A549 (cell line): ENCODE measurements around the gene C5orf63.

Experiments
- CBX8 ChIP-seq: fragments of 200-600 bp; sonication (generic); IDR thresholded peaks from 2 replicates; pipeline ENCODE4 v1.6.1; 2016
- FOSL2 ChIP-seq, 2 experiments: fragments of 450-650 bp in 1 of 2; fragments of >200 bp in 1 of 2; sonication (Bioruptor Twin) in 1 of 2; formaldehyde crosslinking; IDR thresholded peaks; 2 replicates each; pipeline versions ENCODE4 v1.5.0 to v1.6.1; 2016 to 2020; ENCODE audit warnings: mild to moderate bottlenecking in 1 of 2, moderate library complexity in 1 of 2
- JUNB ChIP-seq: fragments of >200 bp; sonication (Bioruptor Twin); formaldehyde crosslinking; IDR thresholded peaks from 2 replicates; pipeline ENCODE4 v1.6.1; 2016
- MAFK ChIP-seq: fragments of 450-650 bp; IDR thresholded peaks from 2 replicates; pipeline ENCODE4 v1.6.1; 2014; ENCODE audit not compliant: partially characterized antibody
- POLR2A ChIP-seq: IDR thresholded peaks from 2 replicates; pipeline ENCODE4 v1.6.1; 2012; ENCODE audit warnings: mild to moderate bottlenecking, low read length
- POLR2AphosphoS2 ChIP-seq: conservative IDR thresholded peaks from 2 replicates; pipeline ENCODE4 v1.6.1; 2012; ENCODE audit warnings: low read length, improper control_type of control experiment, inconsistent platforms
- TF ChIP-seq, protein P1 (sequence below): fragments of >200 bp; sonication (Bioruptor Twin); formaldehyde crosslinking; IDR thresholded peaks from 3 replicates; pipeline ENCODE4 v1.5.1; 2016
- TF ChIP-seq, protein P2 (sequence below): fragments of 200-600 bp; sonication (generic); IDR thresholded peaks from 2 replicates; pipeline ENCODE4 v1.6.1; 2016; ENCODE audit warnings: antibody characterized with exemption, mild to moderate bottlenecking, moderate library complexity
- TF ChIP-seq, protein P3 (sequence below): fragments of >200 bp; sonication (Bioruptor Twin); formaldehyde crosslinking; IDR thresholded peaks from 3 replicates; pipeline ENCODE4 v1.6.1; 2016

DNA sequence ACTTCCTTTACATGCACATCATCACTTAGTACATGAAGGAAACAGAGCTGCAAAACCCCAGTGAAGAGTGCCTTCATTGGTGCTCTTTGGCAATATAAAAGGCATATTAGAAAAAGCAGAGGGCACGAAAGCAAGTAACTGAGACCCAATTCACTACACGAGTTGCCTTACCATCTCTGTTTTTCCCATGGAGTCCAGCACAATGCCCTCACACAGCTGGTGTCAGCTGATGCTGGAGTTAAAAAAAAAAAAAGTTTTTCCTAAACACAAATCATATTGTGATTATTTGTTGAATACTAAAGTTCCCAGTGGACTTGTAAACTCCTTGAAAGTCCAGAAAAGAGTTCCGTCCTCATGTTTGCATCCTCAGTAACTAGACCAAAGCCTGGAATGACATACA is 68.6 kb downstream of the C5orf63 start:
- no peak for TF ChIP-seq JUNB
- no peak for TF ChIP-seq CBX8
- TF ChIP-seq, protein P1, sequence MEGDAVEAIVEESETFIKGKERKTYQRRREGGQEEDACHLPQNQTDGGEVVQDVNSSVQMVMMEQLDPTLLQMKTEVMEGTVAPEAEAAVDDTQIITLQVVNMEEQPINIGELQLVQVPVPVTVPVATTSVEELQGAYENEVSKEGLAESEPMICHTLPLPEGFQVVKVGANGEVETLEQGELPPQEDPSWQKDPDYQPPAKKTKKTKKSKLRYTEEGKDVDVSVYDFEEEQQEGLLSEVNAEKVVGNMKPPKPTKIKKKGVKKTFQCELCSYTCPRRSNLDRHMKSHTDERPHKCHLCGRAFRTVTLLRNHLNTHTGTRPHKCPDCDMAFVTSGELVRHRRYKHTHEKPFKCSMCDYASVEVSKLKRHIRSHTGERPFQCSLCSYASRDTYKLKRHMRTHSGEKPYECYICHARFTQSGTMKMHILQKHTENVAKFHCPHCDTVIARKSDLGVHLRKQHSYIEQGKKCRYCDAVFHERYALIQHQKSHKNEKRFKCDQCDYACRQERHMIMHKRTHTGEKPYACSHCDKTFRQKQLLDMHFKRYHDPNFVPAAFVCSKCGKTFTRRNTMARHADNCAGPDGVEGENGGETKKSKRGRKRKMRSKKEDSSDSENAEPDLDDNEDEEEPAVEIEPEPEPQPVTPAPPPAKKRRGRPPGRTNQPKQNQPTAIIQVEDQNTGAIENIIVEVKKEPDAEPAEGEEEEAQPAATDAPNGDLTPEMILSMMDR, result no peak
- TF ChIP-seq, protein P2, sequence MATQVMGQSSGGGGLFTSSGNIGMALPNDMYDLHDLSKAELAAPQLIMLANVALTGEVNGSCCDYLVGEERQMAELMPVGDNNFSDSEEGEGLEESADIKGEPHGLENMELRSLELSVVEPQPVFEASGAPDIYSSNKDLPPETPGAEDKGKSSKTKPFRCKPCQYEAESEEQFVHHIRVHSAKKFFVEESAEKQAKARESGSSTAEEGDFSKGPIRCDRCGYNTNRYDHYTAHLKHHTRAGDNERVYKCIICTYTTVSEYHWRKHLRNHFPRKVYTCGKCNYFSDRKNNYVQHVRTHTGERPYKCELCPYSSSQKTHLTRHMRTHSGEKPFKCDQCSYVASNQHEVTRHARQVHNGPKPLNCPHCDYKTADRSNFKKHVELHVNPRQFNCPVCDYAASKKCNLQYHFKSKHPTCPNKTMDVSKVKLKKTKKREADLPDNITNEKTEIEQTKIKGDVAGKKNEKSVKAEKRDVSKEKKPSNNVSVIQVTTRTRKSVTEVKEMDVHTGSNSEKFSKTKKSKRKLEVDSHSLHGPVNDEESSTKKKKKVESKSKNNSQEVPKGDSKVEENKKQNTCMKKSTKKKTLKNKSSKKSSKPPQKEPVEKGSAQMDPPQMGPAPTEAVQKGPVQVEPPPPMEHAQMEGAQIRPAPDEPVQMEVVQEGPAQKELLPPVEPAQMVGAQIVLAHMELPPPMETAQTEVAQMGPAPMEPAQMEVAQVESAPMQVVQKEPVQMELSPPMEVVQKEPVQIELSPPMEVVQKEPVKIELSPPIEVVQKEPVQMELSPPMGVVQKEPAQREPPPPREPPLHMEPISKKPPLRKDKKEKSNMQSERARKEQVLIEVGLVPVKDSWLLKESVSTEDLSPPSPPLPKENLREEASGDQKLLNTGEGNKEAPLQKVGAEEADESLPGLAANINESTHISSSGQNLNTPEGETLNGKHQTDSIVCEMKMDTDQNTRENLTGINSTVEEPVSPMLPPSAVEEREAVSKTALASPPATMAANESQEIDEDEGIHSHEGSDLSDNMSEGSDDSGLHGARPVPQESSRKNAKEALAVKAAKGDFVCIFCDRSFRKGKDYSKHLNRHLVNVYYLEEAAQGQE, result no peak
- TF ChIP-seq MAFK, result no peak
- TF ChIP-seq, protein P3, sequence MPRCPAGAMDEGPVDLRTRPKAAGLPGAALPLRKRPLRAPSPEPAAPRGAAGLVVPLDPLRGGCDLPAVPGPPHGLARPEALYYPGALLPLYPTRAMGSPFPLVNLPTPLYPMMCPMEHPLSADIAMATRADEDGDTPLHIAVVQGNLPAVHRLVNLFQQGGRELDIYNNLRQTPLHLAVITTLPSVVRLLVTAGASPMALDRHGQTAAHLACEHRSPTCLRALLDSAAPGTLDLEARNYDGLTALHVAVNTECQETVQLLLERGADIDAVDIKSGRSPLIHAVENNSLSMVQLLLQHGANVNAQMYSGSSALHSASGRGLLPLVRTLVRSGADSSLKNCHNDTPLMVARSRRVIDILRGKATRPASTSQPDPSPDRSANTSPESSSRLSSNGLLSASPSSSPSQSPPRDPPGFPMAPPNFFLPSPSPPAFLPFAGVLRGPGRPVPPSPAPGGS, result no peak
- TF ChIP-seq POLR2A, result no peak
- no peak for TF ChIP-seq FOSL2 (IDR thresholded peaks at IDR 0.05)
- TF ChIP-seq FOSL2 (CRISPR knock-in tag; IDR thresholded peaks at IDR 0.05), result no peak
- TF ChIP-seq POLR2AphosphoS2, result no peak
